HG02970 (cell line): ENCODE measurements around the gene CYB561A3.

Experiments
- ATAC-seq: cut with Tn5 transposase; IDR thresholded peaks from one replicate; pipeline ENCODE4 v1.9.1; 2021; ENCODE audit warnings: mild to moderate bottlenecking, moderate library complexity, moderate number of reproducible peaks; ENCODE audit not compliant: unreplicated experiment, low FRiP score

Gene CYB561A3

GRCh38 chr11:61345954-61346843 is 15.5 kb downstream of the CYB561A3 start:
- ATAC-seq, result no peak

- no peak for ATAC-seq
Measured at GRCh38 chr11:61345170-61345610, 16.5 kb downstream of the CYB561A3 start.

- ATAC-seq, result no peak
Measured at GRCh38 chr11:61343792-61344745, 17.6 kb downstream of the CYB561A3 start.

GRCh38 chr11:61342207-61342803 is 19.4 kb downstream of the CYB561A3 start:
- no peak for ATAC-seq

GRCh38 chr11:61341706-61342105 is 20.0 kb downstream of the CYB561A3 start:
- ATAC-seq, result no peak

GRCh38 chr11:61340979-61341378 is 20.7 kb downstream of the CYB561A3 start:
- no peak for ATAC-seq

GRCh38 chr11:61339490-61339878 is 22.2 kb downstream of the CYB561A3 start:
- ATAC-seq, result no peak

GRCh38 chr11:61338783-61339489 is 22.7 kb downstream of the CYB561A3 start:
- no peak for ATAC-seq

GRCh38 chr11:61337706-61338470 is 23.8 kb downstream of the CYB561A3 start:
- ATAC-seq, result no peak

GRCh38 chr11:61336171-61336935 is 25.3 kb downstream of the CYB561A3 start:
- peak; percentile 45 for ATAC-seq

- ATAC-seq, result no peak
Measured at GRCh38 chr11:61335355-61335710, 26.3 kb downstream of the CYB561A3 start.

- ATAC-seq, result no peak
Measured at GRCh38 chr11:61334434-61335354, 27.0 kb downstream of the CYB561A3 start.

GRCh38 chr11:61333550-61334433 is 27.9 kb downstream of the CYB561A3 start:
- no peak for ATAC-seq

- peak; percentile 89 for ATAC-seq
Measured at GRCh38 chr11:61332797-61333549, 28.7 kb downstream of the CYB561A3 start, which contains the start of the genes DDB1 and TKFC. DDB1 (minus strand) TSS chr11:61333105; CDS start chr11:61332968, 137 bp downstream. TKFC (plus strand) TSS chr11:61333228; CDS start chr11:61334729, 1,501 bp downstream.

- no peak for ATAC-seq
Measured at GRCh38 chr11:61332281-61332796, 29.3 kb downstream of the CYB561A3 start.
